Ishikawa (cell line): ENCODE measurements around the gene NEK10.

Experiments used
- CEBPB ChIP-seq: IDR thresholded peaks from 2 replicates; pipeline ENCODE4 v1.6.1; 2012
- CREB1 ChIP-seq: IDR thresholded peaks from 2 replicates; pipeline ENCODE4 v1.6.1; 2012; ENCODE audit warnings: low read depth
- EGR1 ChIP-seq: IDR thresholded peaks from 2 replicates; pipeline ENCODE4 v1.6.1; 2012
- EP300 ChIP-seq: IDR thresholded peaks from 2 replicates; pipeline ENCODE4 v1.6.1; 2012; ENCODE audit warnings: borderline replicate concordance
- FOXM1 ChIP-seq: IDR thresholded peaks from 2 replicates; pipeline ENCODE4 v1.6.1; 2012; ENCODE audit warnings: low read depth, borderline replicate concordance
- MAX ChIP-seq: IDR thresholded peaks from 2 replicates; pipeline ENCODE4 v1.6.1; 2012
- NFIC ChIP-seq: IDR thresholded peaks from 2 replicates; pipeline ENCODE4 v1.6.1; 2012
- RAD21 ChIP-seq: IDR thresholded peaks from 2 replicates; pipeline ENCODE4 v1.6.1; 2012; ENCODE audit warnings: low read depth
- REST ChIP-seq: IDR thresholded peaks from 2 replicates; pipeline ENCODE4 v1.6.1; 2012; ENCODE audit warnings: low read depth, mild to moderate bottlenecking
- TAF1 ChIP-seq: IDR thresholded peaks from 2 replicates; pipeline ENCODE4 v1.6.1; 2012; ENCODE audit warnings: low read depth, mild to moderate bottlenecking
- TCF12 ChIP-seq: IDR thresholded peaks from 2 replicates; pipeline ENCODE4 v1.6.1; 2012; ENCODE audit warnings: low read depth
- TEAD4 ChIP-seq: IDR thresholded peaks from 2 replicates; pipeline ENCODE4 v1.6.1; 2012
- YY1 ChIP-seq: IDR thresholded peaks from 2 replicates; pipeline ENCODE4 v1.6.1; 2012; ENCODE audit warnings: low read depth
- ZBTB7A ChIP-seq: IDR thresholded peaks from 2 replicates; pipeline ENCODE4 v1.6.1; 2012; ENCODE audit warnings: low read depth
- TF ChIP-seq, protein P1 (sequence below): IDR thresholded peaks from 2 replicates; pipeline ENCODE4 v1.6.1; 2012

The NEK10 gene

GRCh38 chr3:27090275-27091041, 278.7 kb downstream of the NEK10 start:
- TF ChIP-seq REST = no peak
- TF ChIP-seq TCF12 = no peak
- TF ChIP-seq MAX = no peak
- no peak for TF ChIP-seq EP300
- TF ChIP-seq ZBTB7A = no peak
- TF ChIP-seq EGR1 = no peak
- TF ChIP-seq CEBPB = no peak

- TF ChIP-seq MAX (no peak), TAF1 (no peak)
Observed at GRCh38 chr3:27089645-27090044, 279.5 kb downstream of the NEK10 start.

DNA sequence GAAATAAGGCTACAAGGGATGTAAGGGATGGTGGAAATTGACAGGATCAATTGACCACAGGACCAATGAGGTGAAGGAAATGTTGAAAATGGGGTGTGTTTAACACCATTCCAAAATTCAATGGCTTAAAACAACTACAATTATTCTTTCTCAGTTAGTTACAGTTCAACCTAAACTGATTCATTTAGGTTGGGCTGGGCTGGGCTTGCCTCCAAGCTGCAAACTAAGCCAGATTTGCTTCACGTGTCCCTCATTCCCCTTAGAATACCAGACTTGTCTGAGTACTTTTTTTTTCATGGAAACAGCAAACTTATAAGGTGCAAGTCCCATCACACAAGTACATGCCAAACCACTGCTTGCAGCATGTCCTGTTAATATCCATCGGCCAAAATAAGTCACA, 280.1 kb downstream of the NEK10 start:
- no peak for TF ChIP-seq EGR1
- TF ChIP-seq ZBTB7A = no peak
- TF ChIP-seq CREB1 = no peak
- no peak for TF ChIP-seq CEBPB
- TF ChIP-seq NFIC = no peak
- TF ChIP-seq TCF12 = no peak
- TF ChIP-seq MAX = no peak
- TF ChIP-seq FOXM1 = no peak

DNA sequence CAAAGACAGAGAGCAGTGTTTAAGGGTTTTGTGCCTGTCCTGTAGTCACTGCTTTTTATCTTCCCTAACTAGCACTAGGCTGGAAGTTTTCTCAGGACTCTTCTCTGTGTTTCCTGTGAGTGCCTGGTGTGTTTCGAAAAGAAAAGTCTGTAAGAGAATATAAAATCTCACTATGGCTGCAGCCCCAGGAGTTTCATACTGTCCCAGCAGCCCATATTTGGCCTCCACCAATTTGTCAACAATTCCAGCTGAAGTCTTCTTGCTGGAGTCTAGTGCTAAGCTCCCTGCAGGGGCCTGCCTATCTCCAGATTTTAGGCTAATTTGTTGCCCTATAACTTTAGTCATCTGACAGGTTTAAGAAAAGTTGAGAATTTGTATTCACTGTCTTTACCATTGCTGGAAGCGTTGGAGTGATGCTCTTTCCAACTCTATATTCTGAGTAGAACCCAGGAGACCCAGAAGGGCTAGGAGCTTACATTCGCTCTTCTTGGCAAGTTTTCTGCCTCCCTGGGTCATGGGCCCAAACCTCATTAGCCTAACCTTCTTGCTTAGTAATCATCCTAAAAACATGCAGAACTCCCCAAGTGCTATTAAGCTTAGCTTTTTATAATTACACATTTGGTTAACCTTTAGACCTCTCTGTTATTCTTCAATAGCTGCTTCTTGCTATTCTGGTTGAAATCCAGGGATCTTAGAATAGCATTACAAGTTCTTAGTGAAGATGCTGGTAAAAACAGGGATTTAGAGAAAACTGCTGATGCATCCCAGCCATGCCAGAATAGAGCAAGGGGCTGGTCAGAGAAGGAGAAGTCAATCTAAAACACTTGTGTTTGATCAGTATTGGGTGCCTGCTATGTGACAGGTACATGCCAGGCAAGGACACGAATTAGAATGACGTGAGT, 283.1 kb downstream of the NEK10 start:
- TF ChIP-seq MAX (no peak), TAF1 (no peak), RAD21 (no peak), FOXM1 (no peak), EGR1 (no peak), TCF12 (no peak), CEBPB (no peak), CREB1 (no peak), YY1 (no peak), REST (no peak), ZBTB7A (no peak), EP300 (no peak), TEAD4 (no peak), NFIC (no peak)
- TF ChIP-seq, protein P1, sequence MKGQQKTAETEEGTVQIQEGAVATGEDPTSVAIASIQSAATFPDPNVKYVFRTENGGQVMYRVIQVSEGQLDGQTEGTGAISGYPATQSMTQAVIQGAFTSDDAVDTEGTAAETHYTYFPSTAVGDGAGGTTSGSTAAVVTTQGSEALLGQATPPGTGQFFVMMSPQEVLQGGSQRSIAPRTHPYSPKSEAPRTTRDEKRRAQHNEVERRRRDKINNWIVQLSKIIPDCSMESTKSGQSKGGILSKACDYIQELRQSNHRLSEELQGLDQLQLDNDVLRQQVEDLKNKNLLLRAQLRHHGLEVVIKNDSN = no peak

GRCh38 chr3:27081992-27082607, 287.1 kb downstream of the NEK10 start:
- no peak for TF ChIP-seq TCF12
- TF ChIP-seq TEAD4 = no peak
- no peak for TF ChIP-seq CREB1

DNA sequence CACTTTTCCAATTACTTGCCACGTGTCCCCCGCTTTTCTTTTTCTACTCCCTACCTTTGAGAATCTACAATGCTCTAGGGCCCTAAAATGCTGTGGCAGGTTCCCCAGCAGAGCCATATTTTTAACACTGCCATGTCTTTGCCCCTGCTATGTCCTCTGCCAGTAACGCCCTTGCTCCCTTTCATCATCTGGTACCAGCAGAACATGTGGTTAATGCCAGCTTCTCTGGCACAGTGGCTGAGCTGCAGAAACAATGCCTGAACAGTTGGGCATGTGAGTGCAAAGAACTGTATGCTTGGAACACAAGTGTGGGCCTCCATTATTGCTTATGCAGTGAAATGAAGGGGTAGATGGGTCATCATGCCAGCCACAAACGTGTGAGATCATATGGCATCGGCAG, 287.6 kb downstream of the NEK10 start:
- no peak for TF ChIP-seq ZBTB7A
- no peak for TF ChIP-seq CREB1
- TF ChIP-seq REST = no peak
- no peak for TF ChIP-seq RAD21
- TF ChIP-seq, protein P1 = no peak
